Activated B cell treated with CpG ODN at 0.5 μM for 24 hours (primary cell): ENCODE results near the gene ZNF593. TPM values are rescaled to one million over a fixed set of nuclear protein-coding genes. Genes with fewer than 3 reads are reported as not detected.

ENCODE experiments used
- ATAC-seq: fragments of 200-7000 bp; cut with Tn5 transposase; one replicate; pipeline ENCODE4 v1.10.0; 2021; ENCODE audit warnings: low read depth, mild to moderate bottlenecking, moderate library complexity
- CTCF ChIA-PET: fragments of 350-600 bp; sonication (Branson Sonifier 250); formaldehyde crosslinking; loops from one replicate; lab custom pipeline; 2021; ENCODE audit warnings: antibody characterized with exemption; lab: Charles Lee
- POLR2A ChIA-PET: fragments of 350-600 bp; sonication (Branson Sonifier 250); formaldehyde crosslinking; loops from one replicate; lab custom pipeline; 2021; ENCODE audit warnings: antibody characterized with exemption; lab: Charles Lee
- DNase-seq: peaks from one replicate; pipeline ENCODE4 v3.0.0; 2022
- H3K27ac Mint-ChIP-seq: one replicate; pipeline ENCODE4 v1.8.0; 2020; ENCODE audit warnings: mixed read lengths
- H3K27me3 Mint-ChIP-seq: one replicate; pipeline ENCODE4 v1.8.0; 2021; ENCODE audit warnings: mixed read lengths
- H3K36me3 Mint-ChIP-seq: one replicate; pipeline ENCODE4 v1.8.0; 2021; ENCODE audit warnings: low read depth, mixed read lengths
- H3K4me1 Mint-ChIP-seq: one replicate; pipeline ENCODE4 v1.8.0; 2021; ENCODE audit warnings: mixed read lengths
- H3K4me3 Mint-ChIP-seq: one replicate; pipeline ENCODE4 v1.8.0; 2020; ENCODE audit warnings: mild to moderate bottlenecking, mixed read lengths
- H3K9me3 Mint-ChIP-seq: one replicate; pipeline ENCODE4 v1.8.0; 2020; ENCODE audit warnings: mixed read lengths
- intact Hi-C: fragments of 100-400 bp; cut with micrococcal nuclease; formaldehyde crosslinking; loops from one replicate; pipeline ENCODE4 v1.15.1; 2024
- total RNA-seq: library from RNA; stranded (reverse); gene quantifications from 2 replicates; pipeline ENCODE4 v1.2.3, GENCODE V29; 2022
- TF ChIP-seq, protein P1 (sequence below): fragments of 200-600 bp; IDR thresholded peaks from one replicate; pipeline ENCODE4 v1.8.0; 2022; ENCODE audit warnings: antibody characterized with exemption, mild to moderate bottlenecking

Gene ZNF593
- total RNA-seq, 1 donor from 2014 or later: 36.0 TPM

DNA sequence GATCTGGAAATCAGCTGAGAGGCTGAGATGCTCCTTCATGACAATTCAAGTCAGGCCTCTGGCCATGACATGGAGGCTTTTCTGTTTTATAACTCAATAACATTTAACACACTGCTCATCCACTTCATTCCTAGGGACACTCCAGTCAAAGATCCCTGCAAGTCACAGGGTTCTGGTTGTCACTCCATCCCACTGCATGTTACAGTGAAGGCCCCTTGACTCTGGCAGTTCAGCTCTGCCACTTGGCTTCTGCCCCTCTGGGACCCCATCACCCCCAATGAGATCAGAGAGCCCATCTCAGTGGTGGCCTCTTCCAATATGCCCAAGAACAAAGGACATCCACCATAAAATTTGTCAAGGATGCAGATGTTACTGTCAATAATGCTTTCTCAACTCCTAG, 20.8 kb upstream of the ZNF593 start:
- ATAC-seq: no peak

DNA sequence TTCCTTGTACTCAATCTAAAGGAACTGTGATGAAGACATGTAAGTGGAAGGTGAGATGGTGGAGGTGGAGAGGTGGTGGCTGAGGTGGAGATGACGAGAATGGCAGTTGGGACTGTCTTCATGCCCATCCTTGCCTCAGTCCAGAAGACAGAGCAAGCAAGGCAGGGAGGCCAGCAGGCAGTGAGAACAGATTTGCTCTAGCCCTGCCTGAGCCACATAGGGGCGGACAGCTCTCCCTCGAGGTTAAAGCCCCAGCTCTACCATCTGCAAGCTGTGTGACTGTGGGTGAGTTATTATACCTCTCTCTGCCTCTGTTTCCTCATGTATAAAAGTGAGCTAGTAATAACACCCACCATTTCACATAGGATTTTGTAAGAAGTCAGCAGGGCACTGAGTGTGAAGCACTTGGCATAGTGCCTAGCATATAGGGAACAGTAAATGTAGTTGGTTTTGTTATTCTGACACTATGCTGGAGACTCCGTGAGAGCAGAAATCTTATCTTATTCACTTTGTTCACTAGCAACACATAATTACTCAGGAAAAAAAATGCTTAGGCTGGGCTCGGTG, 15.7 kb upstream of the ZNF593 start:
- CTCF ChIA-PET: interaction anchor here (1.6 kb wide), 1 partner anchor 9 kb away, joined by 7 read pairs; no protein-coding TSS in a partner anchor
- H3K4me3 Mint-ChIP-seq: no peak overlapping the region
- DNase-seq: no peak
- no peak for ATAC-seq
- POLR2A ChIA-PET: interaction anchor here (0.6 kb wide), 1 partner anchor 153 kb away, joined by 4 read pairs; no protein-coding TSS in a partner anchor
- H3K9me3 Mint-ChIP-seq: no peaks in the 10 kb centered on the region
- intact Hi-C loops: no loop called here
- no peak overlapping the region for H3K27ac Mint-ChIP-seq
- TF ChIP-seq, protein P1, sequence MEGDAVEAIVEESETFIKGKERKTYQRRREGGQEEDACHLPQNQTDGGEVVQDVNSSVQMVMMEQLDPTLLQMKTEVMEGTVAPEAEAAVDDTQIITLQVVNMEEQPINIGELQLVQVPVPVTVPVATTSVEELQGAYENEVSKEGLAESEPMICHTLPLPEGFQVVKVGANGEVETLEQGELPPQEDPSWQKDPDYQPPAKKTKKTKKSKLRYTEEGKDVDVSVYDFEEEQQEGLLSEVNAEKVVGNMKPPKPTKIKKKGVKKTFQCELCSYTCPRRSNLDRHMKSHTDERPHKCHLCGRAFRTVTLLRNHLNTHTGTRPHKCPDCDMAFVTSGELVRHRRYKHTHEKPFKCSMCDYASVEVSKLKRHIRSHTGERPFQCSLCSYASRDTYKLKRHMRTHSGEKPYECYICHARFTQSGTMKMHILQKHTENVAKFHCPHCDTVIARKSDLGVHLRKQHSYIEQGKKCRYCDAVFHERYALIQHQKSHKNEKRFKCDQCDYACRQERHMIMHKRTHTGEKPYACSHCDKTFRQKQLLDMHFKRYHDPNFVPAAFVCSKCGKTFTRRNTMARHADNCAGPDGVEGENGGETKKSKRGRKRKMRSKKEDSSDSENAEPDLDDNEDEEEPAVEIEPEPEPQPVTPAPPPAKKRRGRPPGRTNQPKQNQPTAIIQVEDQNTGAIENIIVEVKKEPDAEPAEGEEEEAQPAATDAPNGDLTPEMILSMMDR: no peak
- H3K36me3 Mint-ChIP-seq: no peaks in the 10 kb centered on the region
- no peaks in the 10 kb centered on the region for H3K4me1 Mint-ChIP-seq
- peaks cover 26% of the 10 kb centered on the region for H3K27me3 Mint-ChIP-seq

More for the DNA sequence above, 20.8 kb upstream of the ZNF593 start:
- intact Hi-C loops: no loop called here
- ChIA-PET POLR2A (interaction anchor here (0.7 kb wide), 1 partner anchor 233 kb away, joined by 3 read pairs; no protein-coding TSS in a partner anchor), CTCF (interaction anchor here (1.2 kb wide), 1 partner anchor 10 kb away, joined by 3 read pairs; no protein-coding TSS in a partner anchor)
- no peaks in the 10 kb centered on the region for H3K9me3 Mint-ChIP-seq
- H3K27me3 Mint-ChIP-seq: peaks cover 15% of the 10 kb centered on the region
- no peaks in the 10 kb centered on the region for H3K36me3 Mint-ChIP-seq
- no peak for DNase-seq
- TF ChIP-seq, protein P1: no peak
- no peak overlapping the region for H3K4me3 Mint-ChIP-seq
- no peak overlapping the region for H3K27ac Mint-ChIP-seq
- H3K4me1 Mint-ChIP-seq: peaks cover 3% of the 10 kb centered on the region

DNA sequence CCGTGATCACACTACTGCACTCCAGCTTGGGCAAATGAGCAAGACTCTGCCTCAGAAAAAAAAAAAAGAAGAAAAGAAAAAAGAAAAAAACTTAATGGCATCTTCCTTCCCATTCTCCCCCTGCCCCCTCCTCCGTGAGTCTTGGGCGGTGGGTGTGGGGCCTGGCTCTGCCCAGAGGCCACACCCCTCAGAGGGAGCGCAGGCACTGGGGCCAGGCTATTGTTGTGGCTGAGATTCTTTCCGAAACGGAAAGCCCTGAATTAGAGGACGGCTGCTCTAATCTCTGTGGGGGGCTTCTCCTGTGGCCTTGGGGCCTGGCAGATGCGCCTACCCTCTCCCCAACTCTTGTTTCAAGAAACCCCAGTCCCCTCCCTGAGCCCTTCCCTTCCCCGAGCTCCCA, 15.0 kb upstream of the ZNF593 start:
- Mint-ChIP-seq H3K27me3 (peaks cover 30% of the 10 kb centered on the region), H3K4me3 (no peak overlapping the region), H3K9me3 (no peaks in the 10 kb centered on the region), H3K27ac (no peak overlapping the region), H3K4me1 (no peaks in the 10 kb centered on the region), H3K36me3 (no peaks in the 10 kb centered on the region)
- ATAC-seq: no peak
- TF ChIP-seq, protein P1: no peak
- DNase-seq: no peak
- ChIA-PET CTCF (interaction anchor here (0.7 to 1.6 kb wide), 3 partner anchors 10 to 262 kb away, joined by 3 to 7 read pairs (median 4); no protein-coding TSS in a partner anchor), POLR2A (interaction anchor here (0.6 kb wide), 1 partner anchor 154 kb away, joined by 4 read pairs; no protein-coding TSS in a partner anchor)
- intact Hi-C loops: no loop called here

DNA sequence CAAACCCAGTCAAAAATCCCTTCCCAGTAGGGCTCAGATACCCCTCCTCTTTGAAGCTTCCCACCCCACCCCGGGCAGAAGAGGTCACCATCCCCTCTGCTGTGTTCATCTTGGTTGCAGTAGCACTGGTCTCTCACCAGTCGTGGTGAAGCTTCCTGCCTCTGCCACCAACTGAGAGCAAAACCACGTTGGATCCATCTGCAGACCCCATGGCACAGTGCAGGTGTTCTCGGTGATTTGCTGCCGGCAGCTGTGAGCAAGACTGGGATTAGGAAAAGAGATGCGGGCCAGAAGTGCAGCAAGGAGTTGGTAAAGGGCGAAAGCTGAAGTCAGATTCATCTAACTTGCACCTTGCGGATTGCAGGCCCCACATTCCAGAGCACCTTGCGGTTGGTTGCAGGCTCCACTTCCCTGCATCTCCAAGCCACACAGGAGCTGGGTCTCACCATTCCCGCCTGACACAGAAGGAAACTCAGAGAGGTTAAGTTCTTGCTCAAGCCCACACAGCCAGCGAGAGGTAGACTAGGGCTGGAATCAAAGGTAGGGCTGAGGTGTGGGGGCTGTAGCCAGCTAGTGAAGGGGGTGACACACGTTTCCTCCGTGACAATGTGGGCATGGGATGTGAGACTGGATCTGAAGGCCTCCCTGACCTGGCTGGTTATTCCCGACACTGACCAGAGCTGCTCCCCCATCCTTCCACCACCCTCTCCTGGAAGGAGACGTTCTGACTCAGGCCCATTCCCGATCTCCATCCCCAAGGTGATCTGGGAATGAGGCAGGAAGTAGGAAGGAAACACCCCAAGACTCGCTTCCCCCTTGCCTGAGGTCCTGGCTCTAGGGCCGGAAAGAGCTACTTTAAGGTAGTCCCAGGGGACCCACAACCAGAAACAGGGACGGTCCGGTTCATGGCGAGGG, 14.1 kb upstream of the ZNF593 start:
- CTCF ChIA-PET: interaction anchor here (0.7 to 1.7 kb wide), 3 partner anchors 11 to 261 kb away, joined by 3 to 4 read pairs (median 4); partner anchors contain the start of gene ZNF593
- H3K9me3 Mint-ChIP-seq: no peaks in the 10 kb centered on the region
- TF ChIP-seq, protein P1: no peak
- ATAC-seq (no peak), DNase-seq (no peak)
- no peaks in the 10 kb centered on the region for H3K4me1 Mint-ChIP-seq
- H3K27ac Mint-ChIP-seq: no peak overlapping the region
- POLR2A ChIA-PET: no interaction called here
- intact Hi-C loops: no loop called here
- H3K27me3 Mint-ChIP-seq: peaks cover 31% of the 10 kb centered on the region
- H3K36me3 Mint-ChIP-seq: no peaks in the 10 kb centered on the region
- H3K4me3 Mint-ChIP-seq: no peak overlapping the region
